ENCODE results near the gene C11orf16. TPM values are rescaled to one million over a fixed set of nuclear protein-coding genes. Genes with fewer than 3 reads are reported as not detected.

The C11orf16 gene
- total and polyA plus RNA-seq, 8 donors: not detected

DNA sequence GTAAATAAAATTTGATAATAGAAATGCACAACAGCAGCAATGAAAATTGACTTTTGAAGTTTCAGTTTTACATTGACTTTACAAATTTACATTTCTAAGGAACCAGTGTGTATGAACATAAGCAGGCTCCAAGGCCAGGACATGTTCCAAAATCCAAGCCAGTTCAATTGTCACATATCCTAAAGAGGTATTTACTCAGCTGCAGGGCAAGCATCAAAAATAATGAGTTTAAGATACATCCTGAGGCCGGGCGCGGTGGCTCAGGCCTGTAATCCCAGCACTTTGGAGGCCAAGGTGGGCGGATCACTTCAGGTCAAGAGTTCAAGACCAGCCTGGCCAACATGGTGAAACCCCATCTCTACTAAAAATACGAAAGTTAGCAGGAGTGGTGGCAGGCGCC, 60.8 kb downstream of the C11orf16 start:
- H3K4me3 ChIP-seq: no peak overlapping the region
- intact Hi-C loops (cut with DNase I): no loop called here
- H3K9me3 ChIP-seq: no peaks in the 10 kb centered on the region
- no peaks in the 10 kb centered on the region for H3K27me3 ChIP-seq
- peaks cover 0 to 6% (median 2%) of the 10 kb centered on the region in 3 donors for H3K4me1 ChIP-seq
- no peak for FAIRE-seq
- DNase-seq: no peak
- no peaks in the 10 kb centered on the region for H3K36me3 ChIP-seq
- no peak for ATAC-seq
- TF ChIP-seq, protein P1, sequence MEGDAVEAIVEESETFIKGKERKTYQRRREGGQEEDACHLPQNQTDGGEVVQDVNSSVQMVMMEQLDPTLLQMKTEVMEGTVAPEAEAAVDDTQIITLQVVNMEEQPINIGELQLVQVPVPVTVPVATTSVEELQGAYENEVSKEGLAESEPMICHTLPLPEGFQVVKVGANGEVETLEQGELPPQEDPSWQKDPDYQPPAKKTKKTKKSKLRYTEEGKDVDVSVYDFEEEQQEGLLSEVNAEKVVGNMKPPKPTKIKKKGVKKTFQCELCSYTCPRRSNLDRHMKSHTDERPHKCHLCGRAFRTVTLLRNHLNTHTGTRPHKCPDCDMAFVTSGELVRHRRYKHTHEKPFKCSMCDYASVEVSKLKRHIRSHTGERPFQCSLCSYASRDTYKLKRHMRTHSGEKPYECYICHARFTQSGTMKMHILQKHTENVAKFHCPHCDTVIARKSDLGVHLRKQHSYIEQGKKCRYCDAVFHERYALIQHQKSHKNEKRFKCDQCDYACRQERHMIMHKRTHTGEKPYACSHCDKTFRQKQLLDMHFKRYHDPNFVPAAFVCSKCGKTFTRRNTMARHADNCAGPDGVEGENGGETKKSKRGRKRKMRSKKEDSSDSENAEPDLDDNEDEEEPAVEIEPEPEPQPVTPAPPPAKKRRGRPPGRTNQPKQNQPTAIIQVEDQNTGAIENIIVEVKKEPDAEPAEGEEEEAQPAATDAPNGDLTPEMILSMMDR (IDR thresholded peaks at IDR 0.05): no peak
- WGBS, 2 donors: 64 to 67% methylated on average over 6 of the region's 6 CpGs
- peak overlapping the region in 2 of 4 donors; percentile 35 to 81 for H3K27ac ChIP-seq

DNA sequence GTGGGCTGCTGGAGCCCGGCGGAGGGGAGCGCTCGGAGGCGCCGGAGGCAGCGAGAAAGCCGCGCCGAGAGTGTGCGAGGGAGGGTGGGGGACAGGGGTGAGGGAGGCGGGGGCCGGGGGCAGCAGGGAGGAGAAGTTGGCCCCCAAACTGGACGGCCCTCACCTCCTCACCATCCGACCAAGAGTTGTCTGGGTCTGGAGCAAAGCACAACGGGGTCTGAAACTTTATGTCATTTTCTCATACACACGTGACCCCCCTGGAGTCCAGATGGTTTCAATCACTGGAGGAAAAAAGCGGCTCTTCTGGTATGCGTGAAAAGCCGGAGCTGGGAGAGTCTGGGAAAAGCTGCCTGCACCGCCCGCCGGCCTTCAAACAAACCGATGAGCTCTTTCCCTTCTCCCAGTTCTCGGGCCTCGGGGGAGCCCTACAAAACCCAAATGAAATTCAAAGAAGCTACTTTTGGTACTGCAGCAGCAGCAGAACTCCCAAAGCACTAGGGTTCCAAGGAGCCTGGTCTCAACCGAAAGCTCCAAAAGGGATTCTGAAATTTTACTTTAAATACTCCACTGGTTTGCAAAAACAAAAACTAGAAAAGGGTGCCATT, 61.5 kb downstream of the C11orf16 start:
- Histone ChIP-seq H3K27me3 (no peaks in the 10 kb centered on the region), H3K9me3 (no peaks in the 10 kb centered on the region), H3K4me1 (peaks cover 0 to 6% (median 2%) of the 10 kb centered on the region in 3 donors), H3K4me3 (peak overlapping the region; percentile 80 to 95 (median 90)), H3K27ac (peak overlapping the region; percentile 35 to 81 (median 64)), H3K36me3 (no peaks in the 10 kb centered on the region)
- no peak for FAIRE-seq
- WGBS, 2 donors: 2% methylated on average over 19 to 26 of the region's 27 CpGs
- ATAC-seq: peak; percentile 76 to 81 (median 78)
- DNase-seq: peak; percentile 24 to 69 (median 58)
- TF ChIP-seq, protein P1 (IDR thresholded peaks at IDR 0.05): no peak
- intact Hi-C loops (cut with DNase I): no loop called here

- H3K27me3 ChIP-seq: no peaks in the 10 kb centered on the region
- FAIRE-seq (no peak), ATAC-seq (peak; percentile 73 to 84 (median 82)), DNase-seq (peak; percentile 54 to 86 (median 63))
- peak overlapping the region; percentile 80 to 95 (median 90) for H3K4me3 ChIP-seq
- WGBS, 2 donors: 0 to 1% methylated on average over 63 to 81 of the region's 81 CpGs
- TF ChIP-seq, protein P1 (IDR thresholded peaks at IDR 0.05): no peak
- H3K9me3 ChIP-seq: no peaks in the 10 kb centered on the region
- no peaks in the 10 kb centered on the region for H3K36me3 ChIP-seq
- H3K27ac ChIP-seq: peak overlapping the region; percentile 35 to 81 (median 64)
- intact Hi-C loops (cut with DNase I): no loop called here
- peaks cover 0 to 6% (median 2%) of the 10 kb centered on the region in 3 donors for H3K4me1 ChIP-seq
Observed at GRCh38 chr11:8870411-8871170, 62.2 kb downstream of the C11orf16 start.

Other genes with a start within 250 kb of the C11orf16 start
- 10 to 100 TPM in 1 of 6 donors, 1 to 10 TPM in 5; 6.3 to 11.6 (median 7.9) TPM for gene AKIP1, start 21.8 kb downstream of the C11orf16 start, total RNA-seq
- 10 to 100 TPM in 1 of 2 donors, 1 to 10 TPM in 1; 6.5 to 11.6 TPM for gene AKIP1, start 21.8 kb downstream of the C11orf16 start, polyA plus RNA-seq
- gene ASCL3, start 10.1 kb upstream of the C11orf16 start, total RNA-seq: under 1 TPM in 1 of 6 donors, not detected in 5; 0.34 TPM
- gene ASCL3, start 10.1 kb upstream of the C11orf16 start, polyA plus RNA-seq: not detected
- gene TMEM9B, start 31.5 kb upstream of the C11orf16 start, total RNA-seq: 10 to 100 TPM; 12.8 to 23.3 (median 19.5) TPM
- gene TMEM9B, start 31.5 kb upstream of the C11orf16 start, polyA plus RNA-seq: 10 to 100 TPM; 14.7 to 39.4 TPM
- gene NRIP3, start 71.1 kb upstream of the C11orf16 start, total RNA-seq: under 1 TPM; 0.16 to 0.44 (median 0.28) TPM
- under 1 TPM; 0.04 to 0.26 TPM for gene NRIP3, start 71.1 kb upstream of the C11orf16 start, polyA plus RNA-seq
- gene SCUBE2, start 158.7 kb upstream of the C11orf16 start, total RNA-seq: 10 to 100 TPM in 3 of 6 donors, 1 to 10 TPM in 3; 7.1 to 33.8 (median 16.5) TPM
- gene SCUBE2, start 158.7 kb upstream of the C11orf16 start, polyA plus RNA-seq: 10 to 100 TPM in 1 of 2 donors, 1 to 10 TPM in 1; 3.8 to 28.0 TPM